ENCODE measurements around the gene DGKI.

DNA sequence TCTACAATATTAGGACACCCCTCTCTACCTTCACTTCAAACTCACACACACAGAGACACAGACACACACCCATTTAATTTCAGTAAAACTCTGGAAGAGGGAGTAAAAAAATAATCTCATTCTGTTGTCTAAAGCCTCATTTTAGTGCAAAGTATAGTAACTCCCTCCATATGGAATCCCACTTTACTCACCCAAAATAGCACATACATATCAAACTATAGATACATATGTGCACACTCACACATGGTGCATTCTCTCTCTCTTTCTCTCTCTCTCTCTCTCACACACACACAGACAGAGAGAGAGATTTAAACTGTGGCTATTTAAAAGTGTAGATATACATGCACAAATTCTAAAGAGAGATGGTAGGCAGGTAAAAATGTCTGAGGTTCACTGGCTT lies 323.6 kb downstream of the DGKI start:
- TF ChIP-seq, protein P1, sequence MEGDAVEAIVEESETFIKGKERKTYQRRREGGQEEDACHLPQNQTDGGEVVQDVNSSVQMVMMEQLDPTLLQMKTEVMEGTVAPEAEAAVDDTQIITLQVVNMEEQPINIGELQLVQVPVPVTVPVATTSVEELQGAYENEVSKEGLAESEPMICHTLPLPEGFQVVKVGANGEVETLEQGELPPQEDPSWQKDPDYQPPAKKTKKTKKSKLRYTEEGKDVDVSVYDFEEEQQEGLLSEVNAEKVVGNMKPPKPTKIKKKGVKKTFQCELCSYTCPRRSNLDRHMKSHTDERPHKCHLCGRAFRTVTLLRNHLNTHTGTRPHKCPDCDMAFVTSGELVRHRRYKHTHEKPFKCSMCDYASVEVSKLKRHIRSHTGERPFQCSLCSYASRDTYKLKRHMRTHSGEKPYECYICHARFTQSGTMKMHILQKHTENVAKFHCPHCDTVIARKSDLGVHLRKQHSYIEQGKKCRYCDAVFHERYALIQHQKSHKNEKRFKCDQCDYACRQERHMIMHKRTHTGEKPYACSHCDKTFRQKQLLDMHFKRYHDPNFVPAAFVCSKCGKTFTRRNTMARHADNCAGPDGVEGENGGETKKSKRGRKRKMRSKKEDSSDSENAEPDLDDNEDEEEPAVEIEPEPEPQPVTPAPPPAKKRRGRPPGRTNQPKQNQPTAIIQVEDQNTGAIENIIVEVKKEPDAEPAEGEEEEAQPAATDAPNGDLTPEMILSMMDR (conservative IDR thresholded peaks at IDR 0.05; ENCODE audit: low read depth, low read length): no peak
- TF ChIP-seq EZH2 (IDR thresholded peaks at IDR 0.05; ENCODE audit: borderline replicate concordance, low read depth, low read length, poor library complexity, severe bottlenecking): no peak
